ENCODE data around the gene RNF180. TPM values are rescaled to one million over a fixed set of nuclear protein-coding genes. Genes with fewer than 3 reads are reported as not detected.
"Not testable (repeated sequence)": the region's sequence is repeated elsewhere in the genome, so short reads cannot be mapped to it uniquely, and the experiment has no call there.

Gene RNF180
- polyA plus RNA-seq, 5 donors: 7.0 to 12.3 (median 11.6) TPM

- peak in 1 of 2 donors; percentile 51 for DNase-seq
These were observed 737 bp downstream of the RNF180 start for GRCh38 chr5:64166201-64166959.

- no peak for DNase-seq
These were observed 10.7 kb downstream of the RNF180 start for GRCh38 chr5:64176301-64176700.

- DNase-seq: no peak
These were observed 15.2 kb downstream of the RNF180 start for GRCh38 chr5:64180661-64181343.

GRCh38 chr5:64181440-64181839, 15.8 kb downstream of the RNF180 start:
- no peak for DNase-seq

GRCh38 chr5:64183956-64184355, 18.3 kb downstream of the RNF180 start:
- no peak for DNase-seq

GRCh38 chr5:64184832-64185231, 19.2 kb downstream of the RNF180 start:
- no peak for DNase-seq

GRCh38 chr5:64188776-64189175, 23.1 kb downstream of the RNF180 start:
- no peak for DNase-seq

GRCh38 chr5:64190562-64191306, 25.1 kb downstream of the RNF180 start:
- no peak for DNase-seq

GRCh38 chr5:64195981-64196380, 30.3 kb downstream of the RNF180 start:
- no peak for DNase-seq

GRCh38 chr5:64199425-64199824, 33.8 kb downstream of the RNF180 start:
- DNase-seq: no peak

- no peak for DNase-seq
These were observed 36.4 kb downstream of the RNF180 start for GRCh38 chr5:64201996-64202395.

GRCh38 chr5:64206653-64207052, 41.0 kb downstream of the RNF180 start:
- DNase-seq: no peak

GRCh38 chr5:64207978-64208377, 42.3 kb downstream of the RNF180 start:
- peak in 1 of 2 donors; percentile 20 for DNase-seq

- DNase-seq: no peak
These were observed 43.7 kb downstream of the RNF180 start for GRCh38 chr5:64209353-64209752.

- DNase-seq: no peak
These were observed 45.2 kb downstream of the RNF180 start for GRCh38 chr5:64210866-64211265.

GRCh38 chr5:64213011-64213410, 47.4 kb downstream of the RNF180 start:
- DNase-seq: no peak

- no peak for DNase-seq
These were observed 47.9 kb downstream of the RNF180 start for GRCh38 chr5:64213531-64213930.

GRCh38 chr5:64214132-64214531, 48.5 kb downstream of the RNF180 start:
- no peak for DNase-seq

- DNase-seq: no peak
These were observed 56.3 kb downstream of the RNF180 start for GRCh38 chr5:64221911-64222310.

GRCh38 chr5:64225286-64225981, 59.8 kb downstream of the RNF180 start:
- not testable (repeated sequence) for DNase-seq

GRCh38 chr5:64227131-64227537, 61.5 kb downstream of the RNF180 start:
- DNase-seq: not testable (repeated sequence)
